ENCODE measurements around the gene MRPS11. TPM values are rescaled to one million over a fixed set of nuclear protein-coding genes. Genes with fewer than 3 reads are reported as not detected.
A peak's percentile ranks its signal among the peaks of the same experiment; 100 is the strongest.
"Not testable (repeated sequence)": the region's sequence is repeated elsewhere in the genome, so short reads cannot be mapped to it uniquely, and the experiment has no call there.

MRPS11 gene
- total and polyA plus RNA-seq, 8 donors: 14.3 to 85.5 (median 42.3) TPM

DNA sequence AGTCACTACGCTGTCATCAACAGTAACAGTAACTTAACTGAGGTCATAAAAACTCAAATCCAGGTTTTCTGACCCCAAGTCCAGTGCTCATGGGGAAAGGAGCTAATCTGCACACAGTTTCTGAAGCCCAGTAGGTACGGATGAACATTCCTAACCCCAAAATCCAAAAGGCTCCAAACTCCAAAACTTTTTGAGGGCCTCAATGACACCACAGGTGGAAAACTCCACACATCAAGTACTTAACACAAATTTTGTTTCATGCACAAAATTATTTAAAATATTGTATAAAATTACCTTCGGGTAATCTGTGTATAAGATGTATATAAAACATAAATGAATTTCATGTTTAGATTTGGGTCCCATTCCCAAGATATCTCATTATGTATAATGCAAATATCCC, 10.8 kb upstream of the MRPS11 start:
- H3K27ac ChIP-seq: peak overlapping the region in 1 of 5 donors; percentile 40
- DNase-seq: no peak
- no peaks in the 10 kb centered on the region for H3K9me3 ChIP-seq
- peaks cover 32 to 54% (median 51%) of the 10 kb centered on the region in 4 donors for H3K36me3 ChIP-seq
- no peaks in the 10 kb centered on the region for H3K27me3 ChIP-seq
- no peak overlapping the region for H3K4me3 ChIP-seq
- TF ChIP-seq POLR2AphosphoS5 (IDR thresholded peaks at IDR 0.05) (no peak), POLR2A (IDR thresholded peaks at IDR 0.05) (no peak), EP300 (IDR thresholded peaks at IDR 0.05) (no peak)
- TF ChIP-seq, protein P1, sequence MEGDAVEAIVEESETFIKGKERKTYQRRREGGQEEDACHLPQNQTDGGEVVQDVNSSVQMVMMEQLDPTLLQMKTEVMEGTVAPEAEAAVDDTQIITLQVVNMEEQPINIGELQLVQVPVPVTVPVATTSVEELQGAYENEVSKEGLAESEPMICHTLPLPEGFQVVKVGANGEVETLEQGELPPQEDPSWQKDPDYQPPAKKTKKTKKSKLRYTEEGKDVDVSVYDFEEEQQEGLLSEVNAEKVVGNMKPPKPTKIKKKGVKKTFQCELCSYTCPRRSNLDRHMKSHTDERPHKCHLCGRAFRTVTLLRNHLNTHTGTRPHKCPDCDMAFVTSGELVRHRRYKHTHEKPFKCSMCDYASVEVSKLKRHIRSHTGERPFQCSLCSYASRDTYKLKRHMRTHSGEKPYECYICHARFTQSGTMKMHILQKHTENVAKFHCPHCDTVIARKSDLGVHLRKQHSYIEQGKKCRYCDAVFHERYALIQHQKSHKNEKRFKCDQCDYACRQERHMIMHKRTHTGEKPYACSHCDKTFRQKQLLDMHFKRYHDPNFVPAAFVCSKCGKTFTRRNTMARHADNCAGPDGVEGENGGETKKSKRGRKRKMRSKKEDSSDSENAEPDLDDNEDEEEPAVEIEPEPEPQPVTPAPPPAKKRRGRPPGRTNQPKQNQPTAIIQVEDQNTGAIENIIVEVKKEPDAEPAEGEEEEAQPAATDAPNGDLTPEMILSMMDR (IDR thresholded peaks at IDR 0.05): no peak
- H3K4me1 ChIP-seq: peaks cover 9 to 22% (median 17%) of the 10 kb centered on the region in 4 donors
- WGBS, 5 donors: 93 to 99% (median 95%) methylated on average over 3 of the region's 3 CpGs
- intact Hi-C loops (cut with DNase I; ENCODE audit: low total_unique reads): no loop called here

DNA sequence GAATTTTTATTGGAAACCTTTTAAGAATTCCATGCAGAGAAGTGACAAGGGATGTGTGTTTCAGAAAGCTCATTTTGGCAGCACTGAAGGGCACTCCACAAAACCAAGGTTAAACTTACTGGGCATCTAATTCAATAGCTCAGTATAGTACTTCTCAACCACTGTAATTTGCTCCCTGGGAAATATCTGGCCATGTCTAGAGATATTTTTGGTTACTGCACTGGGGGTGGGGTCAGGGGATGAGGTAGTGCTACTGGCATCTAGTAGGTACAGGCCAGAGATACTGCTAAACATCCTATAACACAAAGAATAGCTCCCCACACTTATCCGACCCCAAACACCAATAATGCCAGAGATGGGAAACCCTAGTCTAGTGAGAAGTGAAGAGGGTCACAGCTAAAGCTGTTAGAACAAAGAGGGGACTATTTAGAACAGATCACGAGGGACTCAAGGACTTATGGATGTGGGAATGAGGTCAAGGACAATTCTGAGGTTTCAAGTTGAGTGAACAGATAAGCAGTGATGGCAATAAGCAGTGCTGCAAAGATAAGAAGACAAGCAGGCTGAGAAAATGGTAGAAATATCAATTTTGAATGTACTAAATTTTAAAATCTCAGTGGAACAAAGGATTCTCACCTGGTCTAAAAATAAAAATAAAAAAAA, 3.5 kb upstream of the MRPS11 start:
- H3K4me3 ChIP-seq: no peak overlapping the region
- WGBS, 5 donors: 73 to 81% (median 79%) methylated on average over 2 of the region's 2 CpGs
- H3K27me3 ChIP-seq: no peaks in the 10 kb centered on the region
- no peak overlapping the region for H3K27ac ChIP-seq
- intact Hi-C loops (cut with DNase I; ENCODE audit: low total_unique reads): no loop called here
- no peak for DNase-seq
- no peak for TF ChIP-seq EP300 (IDR thresholded peaks at IDR 0.05)
- TF ChIP-seq, protein P1 (IDR thresholded peaks at IDR 0.05): no peak
- TF ChIP-seq POLR2AphosphoS5 (IDR thresholded peaks at IDR 0.05): no peak
- no peak for TF ChIP-seq POLR2A (IDR thresholded peaks at IDR 0.05)
- no peaks in the 10 kb centered on the region for H3K9me3 ChIP-seq
- H3K4me1 ChIP-seq: peaks cover 16 to 28% (median 27%) of the 10 kb centered on the region in 4 donors
- H3K36me3 ChIP-seq: peaks cover 39 to 65% (median 62%) of the 10 kb centered on the region in 4 donors

DNA sequence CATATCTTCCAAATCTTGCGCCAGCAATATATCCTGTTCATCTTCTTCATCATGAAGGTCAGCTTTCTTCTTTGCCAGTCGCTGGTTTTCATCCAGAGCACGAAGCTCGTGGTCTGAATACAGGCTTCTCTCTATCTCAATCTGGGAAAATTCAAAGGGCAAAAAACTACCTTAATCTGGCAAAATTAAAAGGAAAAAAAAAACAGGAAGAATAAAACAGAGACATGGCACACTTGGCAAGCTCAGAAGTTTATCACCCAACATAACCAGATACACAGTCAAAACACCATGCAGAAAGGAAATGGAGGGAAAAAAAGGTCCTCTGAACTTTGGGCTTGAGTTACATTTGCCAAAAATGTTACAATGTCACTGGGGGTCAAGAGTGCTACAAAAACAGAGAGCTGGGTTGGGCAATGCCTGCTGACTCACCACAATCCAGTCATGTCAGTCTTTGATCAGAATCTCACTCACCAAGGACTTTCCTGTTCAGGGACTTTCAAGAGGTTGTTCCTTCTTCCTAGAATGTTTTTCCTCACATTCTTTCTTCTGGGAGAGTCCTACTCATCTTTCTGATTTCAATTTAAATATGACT, 1.8 kb upstream of the MRPS11 start:
- Histone ChIP-seq H3K4me3 (peak overlapping the region in 2 of 4 donors; percentile 90 to 91), H3K36me3 (peaks cover 25 to 52% (median 47%) of the 10 kb centered on the region in 4 donors), H3K9me3 (no peaks in the 10 kb centered on the region), H3K27ac (peak overlapping the region in 1 of 5 donors; percentile 5), H3K27me3 (no peaks in the 10 kb centered on the region), H3K4me1 (peaks cover 16 to 45% (median 35%) of the 10 kb centered on the region in 4 donors)
- no peak for DNase-seq
- intact Hi-C loops (cut with DNase I; ENCODE audit: low total_unique reads): no loop called here
- TF ChIP-seq, protein P1 (IDR thresholded peaks at IDR 0.05): no peak
- 90 to 98% (median 94%) methylated on average over 4 of the region's 4 CpGs for WGBS, 5 donors

DNA sequence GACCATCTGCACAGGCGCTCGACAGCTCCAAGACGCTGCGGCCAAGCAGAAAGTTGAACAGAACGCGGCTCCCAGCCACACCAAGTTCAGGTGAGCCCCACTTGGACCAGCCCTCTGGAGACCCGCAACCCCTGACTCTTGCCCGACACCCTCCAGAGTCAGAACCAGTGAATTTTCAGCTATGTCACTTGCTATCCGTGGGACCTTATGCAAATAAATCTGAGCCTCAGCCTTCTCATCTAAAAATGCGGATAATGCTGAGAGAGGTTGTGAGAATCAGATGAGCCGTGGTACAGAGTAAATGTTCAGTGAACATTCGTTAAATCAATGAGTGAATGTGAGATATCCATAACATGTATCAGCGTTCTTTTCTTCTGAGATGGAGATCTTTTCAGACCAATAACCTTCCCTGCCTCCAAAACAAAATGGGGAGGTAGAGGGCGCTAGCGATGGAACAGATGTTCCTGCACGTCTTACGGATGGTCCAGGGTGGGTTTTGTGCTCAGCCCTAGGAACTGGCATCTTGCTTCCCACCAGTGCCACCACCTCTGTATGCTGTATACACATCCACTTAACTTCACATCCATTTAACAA, 524 bp downstream of the MRPS11 start:
- 0 to 5% (median 1%) methylated on average over 17 of the region's 17 CpGs for WGBS, 5 donors
- Histone ChIP-seq H3K27ac (peak overlapping the region; percentile 80 to 94 (median 91)), H3K9me3 (no peaks in the 10 kb centered on the region), H3K4me1 (peaks cover 16 to 49% (median 35%) of the 10 kb centered on the region in 4 donors), H3K4me3 (peak overlapping the region; percentile 73 to 95 (median 90)), H3K27me3 (no peaks in the 10 kb centered on the region), H3K36me3 (peaks cover 22 to 47% (median 43%) of the 10 kb centered on the region in 4 donors)
- intact Hi-C loops (cut with DNase I; ENCODE audit: low total_unique reads): no loop called here
- TF ChIP-seq POLR2AphosphoS5 (IDR thresholded peaks at IDR 0.05): no peak
- no peak for TF ChIP-seq POLR2A (IDR thresholded peaks at IDR 0.05)
- TF ChIP-seq, protein P1 (IDR thresholded peaks at IDR 0.05): no peak
- no peak for TF ChIP-seq EP300 (IDR thresholded peaks at IDR 0.05)
- DNase-seq: peak in 1 of 2 donors; percentile 32

DNA sequence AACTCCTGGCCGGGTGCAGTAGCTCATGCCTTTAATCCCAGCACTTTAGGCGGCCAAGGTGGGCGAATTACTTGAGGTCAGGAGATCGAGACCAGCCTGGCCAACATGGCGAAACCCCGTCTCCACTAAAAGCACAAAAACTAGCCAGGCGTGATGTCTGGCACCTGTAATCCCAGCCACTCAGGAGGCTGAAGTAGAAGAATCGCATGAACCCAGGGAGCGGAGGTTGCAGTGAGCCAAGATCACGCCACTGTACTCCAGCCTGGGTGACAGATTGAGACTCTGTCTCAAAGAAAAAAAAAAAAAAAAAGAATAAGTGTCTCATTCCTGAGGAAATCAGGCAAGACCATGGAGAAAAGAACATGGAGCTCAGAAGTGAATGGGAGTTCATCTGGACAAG, 1.2 kb downstream of the MRPS11 start:
- Histone ChIP-seq H3K4me1 (peaks cover 16 to 55% (median 35%) of the 10 kb centered on the region in 4 donors), H3K4me3 (peak overlapping the region in 3 of 4 donors; percentile 90 to 95 (median 91)), H3K36me3 (peaks cover 20 to 47% (median 43%) of the 10 kb centered on the region in 4 donors)
- WGBS, 5 donors: 92 to 97% (median 96%) methylated on average over 10 of the region's 10 CpGs
- H3K27me3 ChIP-seq; intact Hi-C loops (cut with DNase I; ENCODE audit: low total_unique reads); H3K9me3 ChIP-seq; H3K27ac ChIP-seq; DNase-seq: not testable (repeated sequence)

Measured in stomach (tissue), 9 donors.